GM23338 (cell line): ENCODE data around the gene SETD1B. TPM values are rescaled to one million over a fixed set of nuclear protein-coding genes. Genes with fewer than 3 reads are reported as not detected.

Source experiments
- ATAC-seq: fragments of 200-7000 bp; cut with Tn5 transposase; 3 replicates; pipeline ENCODE4 v1.9.1; 2020
- DNase-seq: peaks from one replicate; pipeline ENCODE4 v3.0.0-alpha.2; 2015; ENCODE audit warnings: low spot score
- H2AFZ ChIP-seq: fragments of 200-600 bp; sonication (generic); 2 replicates; pipeline ENCODE4 v1.8.0; 2016; ENCODE audit warnings: antibody characterized with exemption, mild to moderate bottlenecking, moderate library complexity
- H3F3A ChIP-seq: fragments of 200-600 bp; sonication (generic); replicated peaks from 2 replicates; pipeline ENCODE4 v1.8.0; 2017; ENCODE audit warnings: antibody characterized with exemption, mixed run types, low read depth
- H3K27ac ChIP-seq: fragments of 200-600 bp; sonication (generic); 2 replicates; pipeline ENCODE4 v1.6.1; 2016; ENCODE audit warnings: low read depth
- H3K27me3 ChIP-seq: fragments of 200-600 bp; sonication (generic); 2 replicates; pipeline ENCODE4 v1.8.0; 2016; ENCODE audit warnings: mild to moderate bottlenecking, mixed run types, moderate library complexity; ENCODE audit not compliant: insufficient read depth
- H3K36me3 ChIP-seq: fragments of 200-600 bp; sonication (generic); 2 replicates; pipeline ENCODE4 v1.8.0; 2016; ENCODE audit warnings: mild to moderate bottlenecking; ENCODE audit not compliant: insufficient read depth
- H3K4me1 ChIP-seq: fragments of 200-600 bp; sonication (generic); 2 replicates; pipeline ENCODE4 v1.8.0; 2016; ENCODE audit warnings: mild to moderate bottlenecking, moderate library complexity; ENCODE audit not compliant: insufficient read depth
- H3K4me2 ChIP-seq: fragments of 200-600 bp; sonication (generic); 2 replicates; pipeline ENCODE4 v1.7.1; 2017; ENCODE audit warnings: mixed run types
- H3K4me3 ChIP-seq: fragments of 200-600 bp; sonication (generic); 2 replicates; pipeline ENCODE4 v1.6.1; 2016; ENCODE audit warnings: mixed run types
- H3K79me2 ChIP-seq: fragments of 200-600 bp; sonication (generic); replicated peaks from 2 replicates; pipeline ENCODE4 v1.8.0; 2017; ENCODE audit warnings: mild to moderate bottlenecking; ENCODE audit not compliant: insufficient read depth
- H3K9me2 ChIP-seq: fragments of 200-600 bp; sonication (generic); 2 replicates; pipeline ENCODE4 v1.8.0; 2017; ENCODE audit not compliant: insufficient read depth
- H4K20me1 ChIP-seq: fragments of 200-600 bp; sonication (generic); replicated peaks from 2 replicates; pipeline ENCODE4 v1.8.0; 2017; ENCODE audit warnings: mild to moderate bottlenecking; ENCODE audit not compliant: insufficient read depth
- H3K27ac Mint-ChIP-seq: 2 replicates; pipeline ENCODE4 v1.8.0; 2020; ENCODE audit warnings: inconsistent platforms, mild to moderate bottlenecking, moderate library complexity, mixed read lengths
- H3K27me3 Mint-ChIP-seq: 3 replicates; pipeline ENCODE4 v1.8.0; 2022; ENCODE audit warnings: low read depth, mild to moderate bottlenecking, moderate library complexity, mixed read lengths, inconsistent platforms; ENCODE audit not compliant: insufficient read depth, poor library complexity
- H3K36me3 Mint-ChIP-seq: 3 replicates; pipeline ENCODE4 v1.8.0; 2021; ENCODE audit warnings: low read depth, mild to moderate bottlenecking, inconsistent platforms, moderate library complexity, mixed read lengths
- H3K4me1 Mint-ChIP-seq: 3 replicates; pipeline ENCODE4 v1.8.0; 2020; ENCODE audit warnings: mild to moderate bottlenecking, inconsistent platforms, mixed read lengths
- H3K4me3 Mint-ChIP-seq: 3 replicates; pipeline ENCODE4 v1.8.0; 2021; ENCODE audit warnings: moderate library complexity, mild to moderate bottlenecking, inconsistent platforms, mixed read lengths
- H3K9me3 Mint-ChIP-seq: 3 replicates; pipeline ENCODE4 v1.8.0; 2020; ENCODE audit warnings: moderate library complexity, mild to moderate bottlenecking, inconsistent platforms, mixed read lengths
- CREB1 ChIP-seq: fragments of 250-450 bp; sonication (Bioruptor Pico); IDR thresholded peaks from 2 replicates; pipeline ENCODE4 v1.5.0; 2020; ENCODE audit warnings: low read depth, mild to moderate bottlenecking, moderate library complexity
- ETS1 ChIP-seq: IDR thresholded peaks from 2 replicates; pipeline ENCODE4 v1.6.1; 2016; ENCODE audit warnings: antibody characterized with exemption
- EZH2 ChIP-seq: fragments of 200-600 bp; sonication (generic); IDR thresholded peaks from one replicate; pipeline ENCODE4 v1.8.0; 2017; ENCODE audit warnings: antibody characterized with exemption, mild to moderate bottlenecking, low read depth; ENCODE audit not compliant: unreplicated experiment
- EZH2phosphoT487 ChIP-seq: fragments of 200-600 bp; sonication (generic); IDR thresholded peaks from one replicate; pipeline ENCODE4 v1.8.1; 2018; ENCODE audit warnings: antibody characterized with exemption; ENCODE audit not compliant: unreplicated experiment
- JUNB ChIP-seq: IDR thresholded peaks from one replicate; pipeline ENCODE4 v1.6.1; 2016; ENCODE audit warnings: antibody characterized with exemption; ENCODE audit not compliant: unreplicated experiment
- NANOG ChIP-seq: IDR thresholded peaks from 2 replicates; pipeline ENCODE4 v1.6.1; 2016; ENCODE audit warnings: antibody characterized with exemption, borderline replicate concordance
- POLR2AphosphoS5 ChIP-seq: IDR thresholded peaks from 2 replicates; pipeline ENCODE4 v1.6.1; 2016; ENCODE audit warnings: antibody characterized with exemption, low read depth
- ZNF114 ChIP-seq: fragments of 250-450 bp; sonication (Bioruptor Pico); IDR thresholded peaks from 2 replicates; pipeline ENCODE4 v1.5.0; 2020; ENCODE audit warnings: mild to moderate bottlenecking, moderate library complexity
- ZNF331 ChIP-seq: fragments of 250-450 bp; sonication (Bioruptor Pico); IDR thresholded peaks from 2 replicates; pipeline ENCODE4 v1.5.0; 2020; ENCODE audit warnings: low read depth, mild to moderate bottlenecking, moderate library complexity
- ZNF462 ChIP-seq: fragments of 250-450 bp; sonication (Bioruptor Pico); IDR thresholded peaks from 2 replicates; pipeline ENCODE4 v1.5.0; 2020; ENCODE audit warnings: mild to moderate bottlenecking, moderate library complexity
- polyA plus RNA-seq: library from polyadenylated mRNA; unstranded; fragments of >200 nt; fragmentation: Nextera tagmentation; extraction: Ambion mirVana; gene quantifications from 2 replicates; pipeline ENCODE4 v1.2.1, GENCODE V29; 2016
- total RNA-seq: library from RNA; depleted of rRNA; stranded (reverse); fragments of >200 nt; shearing (Covaris generic); gene quantifications from 2 replicates; pipeline ENCODE4 v1.2.3, GENCODE V29; 2014

Gene SETD1B
- total and polyA plus RNA-seq, 2 experiments from 2014 or later, result 3.1 to 8.7 TPM

GRCh38 chr12:121871467-121871866 lies 67.7 kb downstream of the SETD1B start:
- Mint-ChIP-seq H3K27me3 (peaks cover 3% of the 10 kb centered on the region), H3K4me1 (no peaks in the 10 kb centered on the region), H3K27ac (no peak overlapping the region), H3K4me3 (no peak overlapping the region), H3K36me3 (no peaks in the 10 kb centered on the region), H3K9me3 (no peaks in the 10 kb centered on the region)
- Histone ChIP-seq H3K4me3 (no peak overlapping the region), H3K36me3 (no peaks in the 10 kb centered on the region), H3K79me2 (no peaks in the 10 kb centered on the region), H2AFZ (no peak overlapping the region), H3F3A (no peaks in the 10 kb centered on the region), H3K9me2 (no peaks in the 10 kb centered on the region), H3K27me3 (no peaks in the 10 kb centered on the region), H3K27ac (no peak overlapping the region), H3K4me1 (no peaks in the 10 kb centered on the region), H3K4me2 (no peak overlapping the region), H4K20me1 (no peaks in the 10 kb centered on the region)
- no peak for DNase-seq
- no peak for ATAC-seq
- TF ChIP-seq ZNF114 (CRISPR knock-in tag) (no peak), POLR2AphosphoS5 (no peak), JUNB (no peak), EZH2 (no peak), ZNF462 (CRISPR knock-in tag) (no peak), ETS1 (no peak), CREB1 (CRISPR knock-in tag) (no peak), NANOG (no peak), EZH2phosphoT487 (no peak), ZNF331 (CRISPR knock-in tag) (no peak)
